ENCODE measurements around the gene TMEM92.

TMEM92 gene

DNA sequence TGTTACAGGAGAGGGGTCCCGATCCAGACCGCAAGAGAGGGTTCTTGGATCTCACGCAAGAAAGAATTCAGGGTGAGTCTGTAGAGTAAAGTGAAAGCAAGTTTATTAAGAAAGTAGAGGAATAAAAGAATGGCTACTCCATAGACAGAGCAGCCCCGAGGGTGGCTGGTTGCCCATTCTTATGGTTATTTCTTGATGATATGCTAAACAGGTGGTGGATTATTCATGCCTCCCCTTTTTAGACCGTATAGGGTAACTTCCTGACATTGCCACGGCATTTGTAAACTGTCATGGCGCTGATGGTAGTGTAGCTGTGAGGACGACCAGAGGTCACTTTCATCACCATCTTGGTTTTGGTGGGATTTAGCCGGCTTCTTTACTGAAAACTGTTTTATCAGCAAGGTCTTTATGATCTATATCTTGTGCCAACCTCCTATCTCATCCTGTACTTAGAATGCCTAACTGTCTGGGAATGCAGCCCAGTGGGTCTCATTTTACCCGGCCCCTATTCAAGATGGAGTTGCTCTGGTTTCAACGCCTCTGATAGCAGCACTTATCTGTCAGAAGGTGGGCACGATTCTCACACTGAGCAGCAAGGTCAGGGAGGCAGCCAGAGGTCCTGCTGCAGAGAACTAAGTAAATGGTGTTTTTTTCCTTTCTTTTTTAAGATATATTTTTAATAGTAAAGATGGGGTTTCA lies 45.2 kb downstream of the TMEM92 start:
- DNase-seq (ENCODE audit: low read depth): no peak
- H3K4me3 ChIP-seq (ENCODE audit: control insufficient read depth, low read depth, low read length): no peak overlapping the region
- TF ChIP-seq, protein P1, sequence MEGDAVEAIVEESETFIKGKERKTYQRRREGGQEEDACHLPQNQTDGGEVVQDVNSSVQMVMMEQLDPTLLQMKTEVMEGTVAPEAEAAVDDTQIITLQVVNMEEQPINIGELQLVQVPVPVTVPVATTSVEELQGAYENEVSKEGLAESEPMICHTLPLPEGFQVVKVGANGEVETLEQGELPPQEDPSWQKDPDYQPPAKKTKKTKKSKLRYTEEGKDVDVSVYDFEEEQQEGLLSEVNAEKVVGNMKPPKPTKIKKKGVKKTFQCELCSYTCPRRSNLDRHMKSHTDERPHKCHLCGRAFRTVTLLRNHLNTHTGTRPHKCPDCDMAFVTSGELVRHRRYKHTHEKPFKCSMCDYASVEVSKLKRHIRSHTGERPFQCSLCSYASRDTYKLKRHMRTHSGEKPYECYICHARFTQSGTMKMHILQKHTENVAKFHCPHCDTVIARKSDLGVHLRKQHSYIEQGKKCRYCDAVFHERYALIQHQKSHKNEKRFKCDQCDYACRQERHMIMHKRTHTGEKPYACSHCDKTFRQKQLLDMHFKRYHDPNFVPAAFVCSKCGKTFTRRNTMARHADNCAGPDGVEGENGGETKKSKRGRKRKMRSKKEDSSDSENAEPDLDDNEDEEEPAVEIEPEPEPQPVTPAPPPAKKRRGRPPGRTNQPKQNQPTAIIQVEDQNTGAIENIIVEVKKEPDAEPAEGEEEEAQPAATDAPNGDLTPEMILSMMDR (IDR thresholded peaks at IDR 0.05; ENCODE audit: control insufficient read depth, insufficient read depth, low read depth, low read length, missing control alignments): no peak

DNA sequence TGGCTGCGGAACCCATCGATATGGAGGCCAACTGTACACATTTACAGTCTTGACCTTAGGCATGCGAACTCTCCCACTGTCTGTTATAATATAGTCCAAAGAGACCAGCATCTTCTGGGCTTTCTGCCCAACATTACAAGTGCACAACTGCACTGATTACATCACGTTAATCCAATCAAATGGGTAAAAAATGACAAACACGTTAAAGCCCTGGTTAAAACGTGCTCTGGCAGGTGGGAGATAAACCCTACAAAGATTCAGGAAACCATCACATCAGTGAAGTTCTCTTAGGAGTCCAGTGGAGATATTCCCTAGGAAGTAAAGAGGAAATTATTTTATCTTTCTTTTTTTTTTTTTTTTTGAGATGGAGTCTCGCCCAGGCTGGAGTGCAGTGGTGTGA lies 48.0 kb downstream of the TMEM92 start:
- H3K4me3 ChIP-seq (ENCODE audit: control insufficient read depth, low read depth, low read length): no peak overlapping the region
- TF ChIP-seq, protein P1 (IDR thresholded peaks at IDR 0.05; ENCODE audit: control insufficient read depth, insufficient read depth, low read depth, low read length, missing control alignments): no peak
- no peak for DNase-seq (ENCODE audit: low read depth)

DNA sequence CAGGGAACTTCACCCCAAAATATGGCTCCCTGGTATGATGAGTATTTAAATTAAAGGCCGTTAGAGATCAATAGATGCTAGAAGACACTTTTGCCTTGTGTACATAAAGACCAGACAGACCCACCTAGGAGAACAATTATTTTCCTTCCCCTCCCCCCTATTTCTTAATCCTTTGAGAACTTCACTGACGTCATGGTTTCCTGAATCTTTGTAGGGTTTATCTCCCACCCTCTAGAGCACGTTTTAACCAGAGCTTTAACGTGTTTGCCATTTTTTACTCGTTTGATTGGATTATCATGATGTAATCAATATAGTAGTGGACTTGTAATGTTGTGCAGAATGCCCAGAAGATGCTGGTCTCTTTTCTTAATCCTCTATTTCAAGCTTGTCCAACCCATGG lies 48.8 kb downstream of the TMEM92 start:
- DNase-seq (ENCODE audit: low read depth): no peak
- TF ChIP-seq, protein P1 (IDR thresholded peaks at IDR 0.05; ENCODE audit: control insufficient read depth, insufficient read depth, low read depth, low read length, missing control alignments): no peak
- no peak overlapping the region for H3K4me3 ChIP-seq (ENCODE audit: control insufficient read depth, low read depth, low read length)

DNA sequence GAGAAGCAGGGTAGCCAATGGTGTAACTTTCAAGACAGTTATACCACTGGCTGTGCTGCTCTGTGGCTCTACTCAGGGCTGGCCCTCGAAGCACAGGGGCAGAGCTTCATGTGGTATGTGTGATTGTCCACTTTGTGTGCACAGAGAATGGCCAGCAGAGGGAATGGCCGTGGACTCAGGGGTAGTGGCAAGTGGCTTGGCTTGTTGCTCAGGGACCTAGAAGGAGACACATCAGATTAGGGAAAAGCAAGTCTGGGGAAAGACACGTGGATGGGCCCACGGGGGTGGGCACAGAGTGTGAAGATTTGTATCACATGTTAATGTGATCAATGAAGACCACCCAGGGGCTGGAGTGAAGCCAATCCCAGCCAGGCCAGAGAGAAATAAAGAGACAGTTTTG lies 51.6 kb downstream of the TMEM92 start:
- DNase-seq (ENCODE audit: low read depth): no peak
- TF ChIP-seq, protein P1 (IDR thresholded peaks at IDR 0.05; ENCODE audit: control insufficient read depth, insufficient read depth, low read depth, low read length, missing control alignments): no peak

DNA sequence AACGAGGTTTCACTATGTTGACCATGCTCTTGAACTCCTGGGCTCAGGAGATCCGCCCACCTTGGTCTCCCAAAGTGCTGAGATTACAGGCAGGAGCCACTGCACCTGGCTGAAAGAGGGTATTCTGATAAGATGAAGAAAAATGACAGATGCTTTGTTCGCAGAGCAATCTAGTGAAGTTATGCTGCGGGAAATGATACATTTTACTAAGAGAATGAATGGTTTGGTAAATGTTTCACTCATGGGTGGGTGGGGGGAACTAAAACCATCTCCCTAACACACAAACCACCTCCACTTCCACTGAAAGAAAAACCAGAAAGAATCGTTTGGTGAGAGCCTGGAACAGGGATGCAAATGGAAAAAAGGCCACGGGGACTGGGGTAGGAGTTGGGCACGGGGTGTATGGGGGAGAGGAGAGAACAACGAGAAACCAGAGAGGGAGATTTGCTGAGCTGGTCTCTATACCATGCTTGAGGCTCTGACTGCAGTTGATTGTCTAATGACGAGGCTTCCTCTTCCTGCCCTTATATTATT lies 52.6 kb downstream of the TMEM92 start:
- TF ChIP-seq, protein P1 (IDR thresholded peaks at IDR 0.05; ENCODE audit: control insufficient read depth, insufficient read depth, low read depth, low read length, missing control alignments): no peak
- H3K4me3 ChIP-seq (ENCODE audit: control insufficient read depth, low read depth, low read length): no peak overlapping the region
- DNase-seq (ENCODE audit: low read depth): no peak

More for the DNA sequence above, 51.6 kb downstream of the TMEM92 start:
- no peak overlapping the region for H3K4me3 ChIP-seq (ENCODE audit: control insufficient read depth, low read depth, low read length)

DNA sequence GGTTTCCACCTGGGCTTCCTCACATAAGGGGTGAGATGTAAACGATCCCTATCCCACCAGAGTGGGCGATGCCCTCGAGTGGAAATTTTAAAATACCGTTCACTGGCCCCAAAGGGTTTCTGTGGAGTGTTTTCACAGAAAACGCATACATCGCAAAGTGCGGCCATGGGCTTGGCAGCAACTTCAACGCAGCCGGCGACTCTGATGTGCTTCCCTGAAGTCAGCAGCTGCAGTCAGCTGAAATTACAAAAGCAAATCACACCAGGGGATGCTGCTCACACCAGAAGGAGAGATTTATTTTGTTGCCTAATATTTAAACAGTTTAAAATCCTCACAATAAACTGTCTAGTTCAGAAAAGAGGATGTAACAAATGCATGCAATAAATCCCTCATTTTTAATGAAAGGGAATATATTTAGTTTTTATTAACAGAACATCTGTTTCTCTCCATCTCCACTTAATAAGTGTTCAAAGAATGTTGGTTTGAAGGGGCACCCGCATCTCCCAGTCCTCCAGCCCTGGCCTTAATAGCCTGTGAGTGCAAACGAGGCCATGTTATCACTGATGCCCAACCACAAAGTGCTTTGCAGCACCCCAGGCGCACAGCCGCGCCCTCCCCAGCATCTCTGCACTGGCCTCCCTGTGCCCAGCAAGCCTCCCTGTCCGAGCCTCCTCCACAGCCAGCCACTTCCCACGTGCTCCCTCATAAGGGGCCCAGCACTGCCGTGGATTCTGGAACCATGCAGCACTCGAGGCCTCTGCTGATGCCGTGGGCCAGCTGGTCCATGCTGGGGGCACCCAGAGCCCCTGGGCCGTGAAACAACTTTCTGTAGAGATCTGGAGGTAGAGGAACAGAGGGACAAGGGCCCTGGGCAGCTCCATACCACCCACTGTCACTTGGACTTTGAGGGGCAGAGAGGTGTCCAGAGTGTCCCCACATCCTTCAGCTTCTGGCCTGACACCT lies 54.4 kb downstream of the TMEM92 start:
- DNase-seq (ENCODE audit: low read depth): no peak
- TF ChIP-seq, protein P1 (IDR thresholded peaks at IDR 0.05; ENCODE audit: control insufficient read depth, insufficient read depth, low read depth, low read length, missing control alignments): no peak
- H3K4me3 ChIP-seq (ENCODE audit: control insufficient read depth, low read depth, low read length): no peak overlapping the region

Measured in AG09309 (cell line).